Liver (tissue), 9 donors: ENCODE results near the gene PPA1. TPM values are rescaled to one million over a fixed set of nuclear protein-coding genes. Genes with fewer than 3 reads are reported as not detected.

Experiments
- DNase-seq: peaks from one replicate; pipeline ENCODE4 v3.0.0-alpha.2; 2017; ENCODE audit warnings: low spot score
- H3K27ac ChIP-seq, 2 donors: one replicate each; pipeline ENCODE4 v1.7.0; 2013; ENCODE audit warnings: inconsistent platforms in 2 of 2, low read length in 2 of 2, control low read depth in 1 of 2, low read depth in 1 of 2, mild to moderate bottlenecking in 1 of 2
- H3K27me3 ChIP-seq, 4 donors: one replicate each; pipeline versions ENCODE4 v1.6.1 to v1.7.0; 2013; ENCODE audit warnings: low read length in 3 of 4, inconsistent platforms in 1 of 4, mild to moderate bottlenecking in 1 of 4, moderate library complexity in 1 of 4; ENCODE audit not compliant: control insufficient read depth in 4 of 4, insufficient read depth in 4 of 4
- H3K36me3 ChIP-seq, 4 donors: one replicate each; pipeline versions ENCODE4 v1.6.1 to v1.7.0; 2013; ENCODE audit warnings: low read length in 3 of 4, mild to moderate bottlenecking in 3 of 4, low read depth in 1 of 4, moderate library complexity in 1 of 4; ENCODE audit not compliant: control insufficient read depth in 4 of 4, insufficient read depth in 3 of 4
- H3K4me1 ChIP-seq, 4 donors: one replicate each; pipeline versions ENCODE4 v1.6.1 to v1.7.0; 2013; ENCODE audit warnings: low read length in 3 of 4, mild to moderate bottlenecking in 3 of 4, moderate library complexity in 1 of 4; ENCODE audit not compliant: control insufficient read depth in 4 of 4, insufficient read depth in 4 of 4
- H3K4me3 ChIP-seq, 3 donors: one replicate each; pipeline versions ENCODE4 v1.6.1 to v1.7.0; 2013; ENCODE audit warnings: low read length in 3 of 3, control low read depth in 1 of 3, low read depth in 1 of 3, mild to moderate bottlenecking in 1 of 3
- H3K9ac ChIP-seq, 2 donors: one replicate each; pipeline ENCODE4 v1.7.0; 2013; ENCODE audit warnings: low read length in 2 of 2, mild to moderate bottlenecking in 2 of 2, moderate library complexity in 2 of 2, control low read depth in 1 of 2, low read depth in 1 of 2
- H3K9me3 ChIP-seq, 4 donors: one replicate each; pipeline versions ENCODE4 v1.6.1 to v1.7.0; 2013; ENCODE audit warnings: low read length in 3 of 4; ENCODE audit not compliant: control insufficient read depth in 4 of 4
- ATF3 ChIP-seq: IDR thresholded peaks from 2 replicates; pipeline ENCODE4 v1.6.1; 2016; ENCODE audit warnings: antibody characterized with exemption
- HNF4A ChIP-seq, 2 donors: conservative IDR thresholded peaks; 2 replicates each; pipeline ENCODE4 v1.6.1; 2016; ENCODE audit warnings: antibody characterized with exemption in 2 of 2, mild to moderate bottlenecking in 2 of 2
- HNF4G ChIP-seq: IDR thresholded peaks from 2 replicates; pipeline ENCODE4 v1.6.1; 2016; ENCODE audit warnings: antibody characterized with exemption
- JUND ChIP-seq, 2 donors: IDR thresholded peaks; 2 replicates each; pipeline ENCODE4 v1.6.1; 2016; ENCODE audit warnings: antibody characterized with exemption in 2 of 2
- RAD21 ChIP-seq, 2 donors: IDR thresholded peaks; 2 replicates each; pipeline ENCODE4 v1.6.1; 2016; ENCODE audit warnings: antibody characterized with exemption in 2 of 2, mild to moderate bottlenecking in 2 of 2
- RXRA ChIP-seq, 2 donors: IDR thresholded peaks; 2 replicates each; pipeline ENCODE4 v1.6.1; 2017 to 2018; ENCODE audit warnings: antibody characterized with exemption in 2 of 2, mild to moderate bottlenecking in 1 of 2
- SP1 ChIP-seq: IDR thresholded peaks from 2 replicates; pipeline ENCODE4 v1.6.1; 2018; ENCODE audit warnings: antibody characterized with exemption, mild to moderate bottlenecking
- WGBS: extraction: QIAGEN DNeasy Blood & Tissue Kit; methylation state at CpG from one replicate; pipeline ENCODE4 v1.1.7; 2013; 5-methylcytosine and 5-hydroxymethylcytosine counted together
- polyA plus RNA-seq, 2 donors: library from polyadenylated mRNA; stranded (reverse) in 1 of 2; unstranded in 1 of 2; fragments of 200-250 nt in 1 of 2; fragments of >200 nt in 1 of 2; fragmentation: Nextera tagmentation in 1 of 2; extraction: Ambion mirVana in 1 of 2; gene quantifications; one replicate each; pipeline versions ENCODE4 v1.2.1 to v1.2.3, GENCODE V29; 2013 to 2015
- total RNA-seq, 2 donors: library from RNA; depleted of rRNA; stranded (reverse); fragments of >200 nt; gene quantifications; one replicate each; pipeline ENCODE4 v1.2.3, GENCODE V29; 2014
- TF ChIP-seq, protein P1 (sequence below): fragments of 150-350 bp; IDR thresholded peaks from 2 replicates; pipeline ENCODE4 v1.5.1; 2017; ENCODE audit warnings: improper control_type of control experiment, low read depth, low read length; ENCODE audit not compliant: missing input control
- TF ChIP-seq, protein P2 (sequence below): IDR thresholded peaks from 2 replicates; pipeline ENCODE4 v1.6.1; 2016; ENCODE audit warnings: antibody characterized with exemption
- donor health status: healthy.
- donor health status: healthy.
- donor health status: healthy.
- donor health status: healthy.
- donor health status: healthy.

Gene PPA1
- total and polyA plus RNA-seq, 4 donors: 91.1 to 111 (median 99.4) TPM

- H3K36me3 ChIP-seq: peaks cover 0 to 1% (median 0%) of the 10 kb centered on the region in 4 donors
- H3K4me3 ChIP-seq: no peak overlapping the region
- TF ChIP-seq, protein P1, sequence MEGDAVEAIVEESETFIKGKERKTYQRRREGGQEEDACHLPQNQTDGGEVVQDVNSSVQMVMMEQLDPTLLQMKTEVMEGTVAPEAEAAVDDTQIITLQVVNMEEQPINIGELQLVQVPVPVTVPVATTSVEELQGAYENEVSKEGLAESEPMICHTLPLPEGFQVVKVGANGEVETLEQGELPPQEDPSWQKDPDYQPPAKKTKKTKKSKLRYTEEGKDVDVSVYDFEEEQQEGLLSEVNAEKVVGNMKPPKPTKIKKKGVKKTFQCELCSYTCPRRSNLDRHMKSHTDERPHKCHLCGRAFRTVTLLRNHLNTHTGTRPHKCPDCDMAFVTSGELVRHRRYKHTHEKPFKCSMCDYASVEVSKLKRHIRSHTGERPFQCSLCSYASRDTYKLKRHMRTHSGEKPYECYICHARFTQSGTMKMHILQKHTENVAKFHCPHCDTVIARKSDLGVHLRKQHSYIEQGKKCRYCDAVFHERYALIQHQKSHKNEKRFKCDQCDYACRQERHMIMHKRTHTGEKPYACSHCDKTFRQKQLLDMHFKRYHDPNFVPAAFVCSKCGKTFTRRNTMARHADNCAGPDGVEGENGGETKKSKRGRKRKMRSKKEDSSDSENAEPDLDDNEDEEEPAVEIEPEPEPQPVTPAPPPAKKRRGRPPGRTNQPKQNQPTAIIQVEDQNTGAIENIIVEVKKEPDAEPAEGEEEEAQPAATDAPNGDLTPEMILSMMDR: no peak
- TF ChIP-seq SP1 (no peak), JUND (IDR thresholded peaks at IDR 0.05) (no peak), RAD21 (IDR thresholded peaks at IDR 0.05) (no peak), ATF3 (no peak)
- TF ChIP-seq, protein P2, sequence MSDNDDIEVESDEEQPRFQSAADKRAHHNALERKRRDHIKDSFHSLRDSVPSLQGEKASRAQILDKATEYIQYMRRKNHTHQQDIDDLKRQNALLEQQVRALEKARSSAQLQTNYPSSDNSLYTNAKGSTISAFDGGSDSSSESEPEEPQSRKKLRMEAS: no peak
- WGBS: 97% methylated on average over 7 of the region's 7 CpGs
- no peak for DNase-seq
- H3K9ac ChIP-seq: no peak overlapping the region
- H3K27me3 ChIP-seq: no peaks in the 10 kb centered on the region
- H3K9me3 ChIP-seq: no peaks in the 10 kb centered on the region
- H3K4me1 ChIP-seq: peaks cover 0 to 7% (median 5%) of the 10 kb centered on the region in 4 donors
- no peak overlapping the region for H3K27ac ChIP-seq
Observed at GRCh38 chr10:70193391-70193844, 39.8 kb downstream of the PPA1 start.

GRCh38 chr10:70192326-70192968, 40.8 kb downstream of the PPA1 start:
- H3K9me3 ChIP-seq: no peaks in the 10 kb centered on the region
- no peak overlapping the region for H3K4me3 ChIP-seq
- TF ChIP-seq HNF4G (no peak), RXRA (IDR thresholded peaks at IDR 0.05) (peak in 1 of 2 donors; percentile 1)
- WGBS: 80% methylated on average over 5 of the region's 5 CpGs
- DNase-seq: no peak
- H3K27ac ChIP-seq: no peak overlapping the region
- H3K36me3 ChIP-seq: no peaks in the 10 kb centered on the region
- H3K4me1 ChIP-seq: peaks cover 0 to 7% (median 5%) of the 10 kb centered on the region in 4 donors
- no peaks in the 10 kb centered on the region for H3K27me3 ChIP-seq
- no peak overlapping the region for H3K9ac ChIP-seq

- Histone ChIP-seq H3K9me3 (no peaks in the 10 kb centered on the region), H3K9ac (no peak overlapping the region), H3K27me3 (no peaks in the 10 kb centered on the region), H3K4me1 (peaks cover 0 to 7% (median 5%) of the 10 kb centered on the region in 4 donors), H3K27ac (no peak overlapping the region), H3K4me3 (no peak overlapping the region), H3K36me3 (no peaks in the 10 kb centered on the region)
- TF ChIP-seq RXRA (IDR thresholded peaks at IDR 0.05): peak in 1 of 2 donors; percentile 10
- no peak for TF ChIP-seq HNF4A (conservative IDR thresholded peaks at IDR 0.05)
- no peak for DNase-seq
Observed at GRCh38 chr10:70191972-70192305, 41.3 kb downstream of the PPA1 start.
